ENCODE measurements around the gene XYLT1.
A peak's percentile ranks its signal among the peaks of the same experiment; 100 is the strongest.

Gene XYLT1

GRCh38 chr16:17282247-17282646, 188.5 kb downstream of the XYLT1 start:
- no peak for DNase-seq (ENCODE audit: low read depth in 2 of 2)

GRCh38 chr16:17281052-17281451, 189.7 kb downstream of the XYLT1 start:
- no peak for DNase-seq (ENCODE audit: low read depth in 2 of 2)

GRCh38 chr16:17278988-17279387, 191.8 kb downstream of the XYLT1 start:
- DNase-seq (ENCODE audit: low read depth in 2 of 2), result no peak

- no peak for DNase-seq (ENCODE audit: low read depth in 2 of 2)
These were observed 192.8 kb downstream of the XYLT1 start for GRCh38 chr16:17277981-17278381.

GRCh38 chr16:17276610-17277009, 194.2 kb downstream of the XYLT1 start:
- DNase-seq (ENCODE audit: low read depth in 2 of 2), result no peak

- no peak for DNase-seq (ENCODE audit: low read depth in 2 of 2)
These were observed 194.7 kb downstream of the XYLT1 start for GRCh38 chr16:17276010-17276530.

GRCh38 chr16:17275076-17276009, 195.4 kb downstream of the XYLT1 start:
- no peak for DNase-seq (ENCODE audit: low read depth in 2 of 2)

GRCh38 chr16:17273142-17273561, 197.6 kb downstream of the XYLT1 start:
- DNase-seq (ENCODE audit: low read depth in 2 of 2), result peak; percentile 5 to 17

GRCh38 chr16:17272716-17273115, 198.0 kb downstream of the XYLT1 start:
- DNase-seq (ENCODE audit: low read depth in 2 of 2), result no peak

GRCh38 chr16:17271687-17272086, 199.1 kb downstream of the XYLT1 start:
- no peak for DNase-seq (ENCODE audit: low read depth in 2 of 2)

- DNase-seq (ENCODE audit: low read depth in 2 of 2), result no peak
These were observed 200.1 kb downstream of the XYLT1 start for GRCh38 chr16:17270683-17271109.

GRCh38 chr16:17270111-17270510, 200.6 kb downstream of the XYLT1 start:
- DNase-seq (ENCODE audit: low read depth in 2 of 2), result no peak

- DNase-seq (ENCODE audit: low read depth in 2 of 2), result no peak
These were observed 201.3 kb downstream of the XYLT1 start for GRCh38 chr16:17269439-17269838.

- DNase-seq (ENCODE audit: low read depth in 2 of 2), result no peak
These were observed 204.0 kb downstream of the XYLT1 start for GRCh38 chr16:17266608-17267313.

- DNase-seq (ENCODE audit: low read depth in 2 of 2), result no peak
These were observed 205.6 kb downstream of the XYLT1 start for GRCh38 chr16:17265154-17265553.

GRCh38 chr16:17261197-17261858, 209.4 kb downstream of the XYLT1 start:
- DNase-seq (ENCODE audit: low read depth in 2 of 2), result no peak

GRCh38 chr16:17260276-17260849, 210.4 kb downstream of the XYLT1 start:
- DNase-seq (ENCODE audit: low read depth in 2 of 2), result no peak

GRCh38 chr16:17259751-17260270, 210.9 kb downstream of the XYLT1 start:
- DNase-seq (ENCODE audit: low read depth in 2 of 2), result no peak

- no peak for DNase-seq (ENCODE audit: low read depth in 2 of 2)
These were observed 211.7 kb downstream of the XYLT1 start for GRCh38 chr16:17258848-17259713.

- no peak for DNase-seq (ENCODE audit: low read depth in 2 of 2)
These were observed 212.6 kb downstream of the XYLT1 start for GRCh38 chr16:17258077-17258599.
